SK-N-SH (cell line): ENCODE results near the gene ABCA7. TPM values are rescaled to one million over a fixed set of nuclear protein-coding genes. Genes with fewer than 3 reads are reported as not detected.
A peak's percentile ranks its signal among the peaks of the same experiment; 100 is the strongest.

Experiments used
- CTCF ChIA-PET: fragments of 300-600, 350-600 bp; formaldehyde crosslinking; extraction: SDS; loops from one replicate; lab custom pipeline; 2021; lab: Yijun Ruan, JAX
- POLR2A ChIA-PET: fragments of 350-600 bp; sonication (Branson Sonifier 250); formaldehyde crosslinking; extraction: SDS; loops from one replicate; lab custom pipeline; 2020; ENCODE audit warnings: antibody characterized with exemption, inconsistent platforms; lab: Yijun Ruan, JAX
- DNase-seq: peaks from one replicate; pipeline ENCODE4 v3.0.0; 2012
- H2AFZ ChIP-seq: fragments of 200-600 bp; sonication (generic); 2 replicates; pipeline ENCODE4 v1.8.1; 2016; ENCODE audit warnings: antibody characterized with exemption, mild to moderate bottlenecking, low read depth
- H3F3A ChIP-seq: fragments of 200-600 bp; sonication (generic); replicated peaks from 2 replicates; pipeline ENCODE3; 2016; ENCODE audit warnings: antibody characterized with exemption, mild to moderate bottlenecking; ENCODE audit not compliant: insufficient read depth
- H3K27ac ChIP-seq, 2 experiments: fragments of 200-500 bp in 1 of 2; fragments of 200-600 bp in 1 of 2; sonication (Bioruptor generic) in 1 of 2; sonication (generic), shearing (Covaris generic) in 1 of 2; 2 replicates each; pipeline versions ENCODE4 v1.5.1 to v1.6.1; 2014 to 2016; ENCODE audit warnings: low read depth in 2 of 2, inconsistent platforms in 1 of 2, low read length in 1 of 2, mild to moderate bottlenecking in 1 of 2, mixed read lengths in 1 of 2
- H3K27me3 ChIP-seq: fragments of 200-600 bp; sonication (generic), shearing (Covaris generic); 2 replicates; pipeline ENCODE4 v1.6.1; 2016; ENCODE audit warnings: mixed run types; ENCODE audit not compliant: insufficient read depth
- H3K36me3 ChIP-seq, 2 experiments: fragments of 200-500 bp in 1 of 2; fragments of 200-600 bp in 1 of 2; sonication (Bioruptor generic) in 1 of 2; sonication (generic) in 1 of 2; replicated peaks in 1 of 2; 2 replicates each; pipeline versions ENCODE3 to v1.5.1; 2014 to 2016; ENCODE audit warnings: low read length in 1 of 2, mild to moderate bottlenecking in 1 of 2; ENCODE audit not compliant: insufficient read depth in 2 of 2, control insufficient read depth in 1 of 2
- H3K4me1 ChIP-seq, 2 experiments: fragments of 200-500 bp in 1 of 2; fragments of 200-600 bp in 1 of 2; sonication (Bioruptor generic) in 1 of 2; sonication (generic), shearing (Covaris generic) in 1 of 2; 2 replicates each; pipeline versions ENCODE4 v1.5.1 to v1.6.1; 2014 to 2016; ENCODE audit warnings: low read depth in 1 of 2, low read length in 1 of 2, mixed run types in 1 of 2; ENCODE audit not compliant: insufficient read depth in 2 of 2, control insufficient read depth in 1 of 2
- H3K4me2 ChIP-seq: fragments of 200-600 bp; sonication (generic), shearing (Covaris generic); 2 replicates; pipeline ENCODE4 v1.6.1; 2017; ENCODE audit warnings: mixed run types
- H3K4me3 ChIP-seq, 2 experiments: fragments of 200-500 bp in 1 of 2; fragments of 200-600 bp in 1 of 2; sonication (Bioruptor generic) in 1 of 2; sonication (generic), shearing (Covaris generic) in 1 of 2; 2 replicates each; pipeline versions ENCODE4 v1.5.1 to v1.8.1; 2014 to 2016; ENCODE audit warnings: low read depth in 2 of 2, inconsistent platforms in 1 of 2, low read length in 1 of 2, mild to moderate bottlenecking in 1 of 2, mixed read lengths in 1 of 2, moderate library complexity in 1 of 2
- H3K79me2 ChIP-seq: fragments of 200-600 bp; sonication (generic); 2 replicates; pipeline ENCODE4 v1.8.1; 2017; ENCODE audit warnings: mild to moderate bottlenecking; ENCODE audit not compliant: insufficient read depth
- H3K9ac ChIP-seq: fragments of 200-600 bp; sonication (generic); 2 replicates; pipeline ENCODE4 v1.6.1; 2017; ENCODE audit warnings: mixed run types
- H3K9me2 ChIP-seq: fragments of 200-600 bp; sonication (generic); 2 replicates; pipeline ENCODE4 v1.6.1; 2017; ENCODE audit warnings: mixed run types
- H3K9me3 ChIP-seq: fragments of 200-600 bp; sonication (generic); 2 replicates; pipeline ENCODE4 v1.6.1; 2017; ENCODE audit warnings: mixed run types, mild to moderate bottlenecking, moderate library complexity
- H4K20me1 ChIP-seq: fragments of 200-600 bp; sonication (generic); 2 replicates; pipeline ENCODE4 v1.6.1; 2017; ENCODE audit warnings: mild to moderate bottlenecking, mixed run types; ENCODE audit not compliant: insufficient read depth
- EP300 ChIP-seq, 2 experiments: IDR thresholded peaks; 2 replicates each; pipeline versions ENCODE4 v1.4.0 to v1.6.1; 2012; ENCODE audit warnings: borderline replicate concordance in 1 of 2, low read depth in 1 of 2, low read length in 1 of 2
- EZH2phosphoT487 ChIP-seq: fragments of 200-600 bp; sonication (generic); IDR thresholded peaks from 2 replicates; pipeline ENCODE4 v1.6.1; 2017; ENCODE audit warnings: low read depth, mixed run types, mild to moderate bottlenecking, antibody characterized with exemption, moderate library complexity, borderline replicate concordance
- FOSL2 ChIP-seq: IDR thresholded peaks from 2 replicates; pipeline ENCODE4 v1.4.0; 2012; ENCODE audit warnings: low read depth, mild to moderate bottlenecking, moderate library complexity, borderline replicate concordance
- FOXJ3 ChIP-seq: sonication (generic); formaldehyde crosslinking; IDR thresholded peaks from 2 replicates; pipeline ENCODE4 v1.5.1; 2020; ENCODE audit warnings: mild to moderate bottlenecking, missing genetic modification reagents
- GATA2 ChIP-seq: sonication (generic); formaldehyde crosslinking; IDR thresholded peaks from 2 replicates; pipeline ENCODE4 v1.5.0; 2020; ENCODE audit warnings: mild to moderate bottlenecking, missing genetic modification reagents
- JUND ChIP-seq: IDR thresholded peaks from 2 replicates; pipeline ENCODE4 v1.4.0; 2012
- WGBS: methylation state at CpG from one replicate; pipeline ENCODE4 v1.1.6; 2017; ENCODE audit warnings: low lambda C conversion rate; 5-methylcytosine and 5-hydroxymethylcytosine counted together
- polyA plus RNA-seq, 3 experiments: library from polyadenylated mRNA; depleted of rRNA; stranded (reverse); fragments of >200 nt; gene quantifications; 2 replicates each; pipeline ENCODE4 v1.2.3, GENCODE V29; 2012
- TF ChIP-seq, protein P1 (sequence below): IDR thresholded peaks from 2 replicates; pipeline ENCODE4 v1.6.1; 2012; ENCODE audit warnings: mild to moderate bottlenecking, low read depth, low read length, moderate library complexity
- TF ChIP-seq, protein P2 (sequence below): IDR thresholded peaks from 2 replicates; pipeline ENCODE4 v1.4.0; 2012; ENCODE audit warnings: low read depth, borderline replicate concordance
- TF ChIP-seq, protein P3 (sequence below): IDR thresholded peaks from 2 replicates; pipeline ENCODE4 v1.4.0; 2012; ENCODE audit warnings: low read depth

Gene ABCA7
- polyA plus RNA-seq, 1 of the 3 experiments (the other 2 are of a cell fraction): 7.8 TPM

DNA sequence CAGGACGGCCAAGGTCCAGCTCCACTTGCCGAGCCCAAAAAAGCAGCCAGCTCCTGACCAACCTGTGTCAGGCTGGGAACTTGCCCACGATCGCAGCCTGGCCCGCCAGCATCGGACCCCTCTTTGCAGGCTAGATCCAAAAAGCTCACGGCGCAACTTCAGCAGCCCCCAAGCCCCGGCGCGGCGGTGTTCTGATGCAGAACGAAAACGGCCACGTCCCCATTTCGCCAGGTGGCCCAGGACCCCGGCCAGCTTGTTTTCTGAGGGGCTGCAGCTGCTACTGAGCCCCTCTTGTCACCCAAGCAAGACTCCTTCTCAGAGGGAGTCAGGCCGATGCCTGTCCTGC lies 20.3 kb upstream of the ABCA7 start:
- H3F3A ChIP-seq: peaks cover 27% of the 10 kb centered on the region
- no peaks in the 10 kb centered on the region for H3K9me2 ChIP-seq
- H4K20me1 ChIP-seq: peaks cover 60% of the 10 kb centered on the region
- peak overlapping the region; percentile 97 for H3K4me2 ChIP-seq
- TF ChIP-seq, protein P1, sequence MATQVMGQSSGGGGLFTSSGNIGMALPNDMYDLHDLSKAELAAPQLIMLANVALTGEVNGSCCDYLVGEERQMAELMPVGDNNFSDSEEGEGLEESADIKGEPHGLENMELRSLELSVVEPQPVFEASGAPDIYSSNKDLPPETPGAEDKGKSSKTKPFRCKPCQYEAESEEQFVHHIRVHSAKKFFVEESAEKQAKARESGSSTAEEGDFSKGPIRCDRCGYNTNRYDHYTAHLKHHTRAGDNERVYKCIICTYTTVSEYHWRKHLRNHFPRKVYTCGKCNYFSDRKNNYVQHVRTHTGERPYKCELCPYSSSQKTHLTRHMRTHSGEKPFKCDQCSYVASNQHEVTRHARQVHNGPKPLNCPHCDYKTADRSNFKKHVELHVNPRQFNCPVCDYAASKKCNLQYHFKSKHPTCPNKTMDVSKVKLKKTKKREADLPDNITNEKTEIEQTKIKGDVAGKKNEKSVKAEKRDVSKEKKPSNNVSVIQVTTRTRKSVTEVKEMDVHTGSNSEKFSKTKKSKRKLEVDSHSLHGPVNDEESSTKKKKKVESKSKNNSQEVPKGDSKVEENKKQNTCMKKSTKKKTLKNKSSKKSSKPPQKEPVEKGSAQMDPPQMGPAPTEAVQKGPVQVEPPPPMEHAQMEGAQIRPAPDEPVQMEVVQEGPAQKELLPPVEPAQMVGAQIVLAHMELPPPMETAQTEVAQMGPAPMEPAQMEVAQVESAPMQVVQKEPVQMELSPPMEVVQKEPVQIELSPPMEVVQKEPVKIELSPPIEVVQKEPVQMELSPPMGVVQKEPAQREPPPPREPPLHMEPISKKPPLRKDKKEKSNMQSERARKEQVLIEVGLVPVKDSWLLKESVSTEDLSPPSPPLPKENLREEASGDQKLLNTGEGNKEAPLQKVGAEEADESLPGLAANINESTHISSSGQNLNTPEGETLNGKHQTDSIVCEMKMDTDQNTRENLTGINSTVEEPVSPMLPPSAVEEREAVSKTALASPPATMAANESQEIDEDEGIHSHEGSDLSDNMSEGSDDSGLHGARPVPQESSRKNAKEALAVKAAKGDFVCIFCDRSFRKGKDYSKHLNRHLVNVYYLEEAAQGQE: no peak
- TF ChIP-seq JUND (no peak), EP300 (IDR thresholded peaks at IDR 0.05; ENCODE audit: borderline replicate concordance in 1 of 2, low read depth in 1 of 2, low read length in 1 of 2) (no peak), GATA2 (CRISPR knock-in tag) (no peak), FOXJ3 (no peak), FOSL2 (no peak)
- TF ChIP-seq, protein P2, sequence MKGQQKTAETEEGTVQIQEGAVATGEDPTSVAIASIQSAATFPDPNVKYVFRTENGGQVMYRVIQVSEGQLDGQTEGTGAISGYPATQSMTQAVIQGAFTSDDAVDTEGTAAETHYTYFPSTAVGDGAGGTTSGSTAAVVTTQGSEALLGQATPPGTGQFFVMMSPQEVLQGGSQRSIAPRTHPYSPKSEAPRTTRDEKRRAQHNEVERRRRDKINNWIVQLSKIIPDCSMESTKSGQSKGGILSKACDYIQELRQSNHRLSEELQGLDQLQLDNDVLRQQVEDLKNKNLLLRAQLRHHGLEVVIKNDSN: no peak
- H3K27ac ChIP-seq: 0 out of 4 replicates have a peak overlapping the region, but pooled peaks of 1 of the 2 experiments have one; percentile 73
- H2AFZ ChIP-seq: no peak overlapping the region
- peaks cover 0 to 1% of the 10 kb centered on the region in 2 experiments for H3K36me3 ChIP-seq
- peak overlapping the region; percentile 69 to 79 for H3K4me3 ChIP-seq
- WGBS: 52% methylated on average over 2 of the region's 18 CpGs
- CTCF ChIA-PET: interaction anchor here (1.1 to 2.2 kb wide), 5 partner anchors 13 to 225 kb away, joined by 3 to 7 read pairs (median 6); no protein-coding TSS in a partner anchor
- no peaks in the 10 kb centered on the region for H3K9me3 ChIP-seq
- H3K27me3 ChIP-seq: no peaks in the 10 kb centered on the region
- DNase-seq: no peak
- H3K9ac ChIP-seq: peak overlapping the region; percentile 83
- POLR2A ChIA-PET: interaction anchor here (1.0 kb wide), 1 partner anchor 29 kb away, joined by 3 read pairs; no protein-coding TSS in a partner anchor
- peaks cover 13 to 26% of the 10 kb centered on the region in 2 experiments; a peak in 1 of 4 replicates for H3K4me1 ChIP-seq
- peaks cover 63% of the 10 kb centered on the region for H3K79me2 ChIP-seq

DNA sequence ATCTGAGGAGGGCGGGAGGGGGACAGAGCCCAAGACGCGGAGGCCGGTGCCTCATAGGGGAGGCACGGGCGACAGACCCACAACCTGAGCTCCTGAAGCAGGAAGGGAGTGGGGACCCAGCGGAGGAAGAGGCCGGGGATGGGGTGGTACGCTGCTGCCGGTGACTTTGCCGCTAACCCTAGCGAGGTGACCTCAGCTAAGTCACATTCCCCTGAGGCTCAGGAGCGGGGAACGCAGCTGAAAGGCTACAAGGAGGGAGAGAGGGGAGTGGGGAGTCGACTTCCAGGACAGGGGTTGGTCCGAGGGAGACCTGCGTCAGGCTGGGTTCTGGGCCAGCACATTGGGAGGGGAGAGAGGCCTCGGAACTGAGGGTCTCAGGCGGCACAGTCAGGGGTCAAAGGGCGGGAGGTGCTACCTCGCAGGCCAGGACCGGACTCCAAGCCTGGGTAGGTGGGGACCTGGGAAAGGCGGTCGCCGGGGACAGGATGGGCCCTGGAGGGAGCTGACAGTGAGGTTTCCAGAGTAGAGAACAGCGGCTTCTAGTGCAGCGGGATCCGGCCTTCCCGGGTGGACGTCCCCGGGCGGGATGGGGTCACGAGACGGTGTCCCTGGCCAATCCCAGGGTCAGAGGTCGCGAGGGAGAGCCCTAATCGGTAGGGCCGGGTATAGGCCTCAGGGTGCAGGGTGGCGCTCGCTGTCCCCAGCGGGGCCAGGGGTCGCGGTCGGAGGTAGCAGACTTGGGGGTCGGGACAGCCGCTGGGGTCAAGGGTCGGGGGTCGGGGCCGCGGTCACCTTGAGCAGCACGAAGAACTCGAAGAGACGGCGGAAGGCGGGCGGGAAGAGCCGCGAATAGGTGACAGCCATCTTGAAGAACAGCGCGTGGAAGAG lies 19.7 kb upstream of the ABCA7 start:
- H3K27ac ChIP-seq: peak overlapping the region; percentile 37 to 73; a peak in 2 of 4 replicates

More for the DNA sequence above, 19.7 kb upstream of the ABCA7 start:
- no peaks in the 10 kb centered on the region for H3K36me3 ChIP-seq
- POLR2A ChIA-PET: interaction anchor here (1.0 kb wide), 1 partner anchor 28 kb away, joined by 3 read pairs; no protein-coding TSS in a partner anchor
- H3K27me3 ChIP-seq: no peaks in the 10 kb centered on the region
- CTCF ChIA-PET: interaction anchor here (0.7 to 2.2 kb wide), 4 partner anchors 13 to 93 kb away, joined by 3 to 7 read pairs (median 6); no protein-coding TSS in a partner anchor
- DNase-seq: no peak
- no peak overlapping the region for H2AFZ ChIP-seq
- H3K79me2 ChIP-seq: peaks cover 57% of the 10 kb centered on the region
- peaks cover 54% of the 10 kb centered on the region for H4K20me1 ChIP-seq
- H3K9me2 ChIP-seq: no peaks in the 10 kb centered on the region
- WGBS: 9% methylated on average over 31 of the region's 60 CpGs
- peak overlapping the region; percentile 97 for H3K4me2 ChIP-seq
- H3K9ac ChIP-seq: peak overlapping the region; percentile 83
- peak overlapping the region; percentile 69 to 79 for H3K4me3 ChIP-seq
- TF ChIP-seq EZH2phosphoT487: no peak
- TF ChIP-seq, protein P3, sequence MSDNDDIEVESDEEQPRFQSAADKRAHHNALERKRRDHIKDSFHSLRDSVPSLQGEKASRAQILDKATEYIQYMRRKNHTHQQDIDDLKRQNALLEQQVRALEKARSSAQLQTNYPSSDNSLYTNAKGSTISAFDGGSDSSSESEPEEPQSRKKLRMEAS: 0 out of 2 replicates have a peak, but pooled peaks have one; percentile 15
- peaks cover 27% of the 10 kb centered on the region for H3F3A ChIP-seq
- H3K9me3 ChIP-seq: no peaks in the 10 kb centered on the region
- peaks cover 13 to 26% of the 10 kb centered on the region in 2 experiments; a peak in 1 of 4 replicates for H3K4me1 ChIP-seq
